ENCODE measurements around the gene MED31. TPM values are rescaled to one million over a fixed set of nuclear protein-coding genes. Genes with fewer than 3 reads are reported as not detected.
"Not testable (repeated sequence)": the region's sequence is repeated elsewhere in the genome, so short reads cannot be mapped to it uniquely, and the experiment has no call there.

Gene MED31
- total RNA-seq, 1 experiment from 2014 or later, result 17.8 TPM

DNA sequence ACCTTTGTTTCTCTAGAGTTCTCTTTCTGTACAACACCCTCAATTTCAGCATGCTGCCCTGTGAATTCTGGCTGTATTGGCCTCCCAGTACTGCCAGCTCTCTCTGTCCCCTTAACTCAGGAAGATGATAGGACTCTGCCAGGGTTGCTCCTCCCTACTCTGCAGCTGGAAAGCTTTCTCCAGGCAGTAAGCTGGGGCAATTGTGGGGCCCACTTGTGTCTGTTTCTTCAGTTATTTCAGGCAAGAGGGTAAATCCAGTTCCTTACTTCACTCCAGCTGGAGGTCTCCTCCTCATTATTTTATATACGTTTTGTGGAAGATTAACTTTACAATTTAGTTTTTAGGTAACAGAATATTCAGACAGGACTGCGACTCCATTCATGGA lies 10.1 kb upstream of the MED31 start:
- intact Hi-C loops (cut with micrococcal nuclease), result no loop called here
- no peaks in the 10 kb centered on the region for H3K36me3 Mint-ChIP-seq (ENCODE audit: insufficient read depth, unreplicated experiment)
- ChIA-PET POLR2A (interaction anchor here (1.0 kb wide), 1 partner anchor 10 kb away, joined by 3 read pairs; no protein-coding TSS in a partner anchor), CTCF (interaction anchor here (0.7 kb wide), 1 partner anchor 360 kb away, joined by 3 read pairs; no protein-coding TSS in a partner anchor)
- no peak overlapping the region for H3K4me3 Mint-ChIP-seq (ENCODE audit: unreplicated experiment)
- no TSS peak for BruUV-seq (replicated peaks)
- peaks cover 20% of the 10 kb centered on the region for H3K27me3 Mint-ChIP-seq (ENCODE audit: insufficient read depth, unreplicated experiment)
- DNase-seq (ENCODE audit: unreplicated experiment), result no peak
- H3K27ac Mint-ChIP-seq (ENCODE audit: low read depth, unreplicated experiment), result no peak overlapping the region
- H3K4me1 Mint-ChIP-seq (ENCODE audit: insufficient read depth, unreplicated experiment), result peaks cover 14% of the 10 kb centered on the region
- TF ChIP-seq CTCF (IDR thresholded peaks at IDR 0.05; ENCODE audit: unreplicated experiment), result no peak
- no peaks in the 10 kb centered on the region for H3K9me3 Mint-ChIP-seq (ENCODE audit: unreplicated experiment)

DNA sequence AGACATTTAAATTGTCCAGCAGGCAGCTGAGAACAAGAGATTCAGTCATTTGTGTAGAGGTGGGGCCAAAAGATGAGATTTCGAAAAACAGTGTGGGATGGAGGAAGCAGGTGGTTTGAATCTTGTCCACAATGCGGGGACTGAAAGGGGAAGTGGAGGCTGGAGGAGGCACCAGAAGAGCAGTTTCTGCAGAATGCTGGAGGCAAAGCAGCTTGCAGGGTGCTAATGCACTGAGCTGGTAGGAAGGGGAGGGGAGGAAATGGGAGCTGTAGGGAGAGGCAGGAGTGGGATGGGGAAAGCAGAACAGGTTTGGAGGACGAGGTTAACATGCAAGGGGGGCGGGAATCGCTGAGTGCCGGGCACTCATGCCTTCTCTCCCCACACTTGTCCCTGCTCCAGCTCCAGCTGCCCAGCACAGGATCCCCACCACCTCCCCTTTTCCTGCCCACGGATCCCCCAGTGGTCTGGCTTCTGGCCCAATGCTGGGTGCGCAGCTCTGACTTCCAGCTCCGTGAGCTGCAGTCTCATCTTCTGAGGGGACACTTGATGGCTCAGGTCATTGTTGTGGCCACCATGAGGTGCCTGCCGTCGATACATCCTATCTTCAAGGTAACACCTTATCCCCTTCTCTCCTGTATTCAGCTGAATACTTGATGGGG lies 9.5 kb upstream of the MED31 start:
- TF ChIP-seq CTCF (IDR thresholded peaks at IDR 0.05; ENCODE audit: unreplicated experiment), result no peak
- Mint-ChIP-seq H3K36me3 (ENCODE audit: insufficient read depth, unreplicated experiment) (no peaks in the 10 kb centered on the region), H3K4me1 (ENCODE audit: insufficient read depth, unreplicated experiment) (peaks cover 10% of the 10 kb centered on the region), H3K4me3 (ENCODE audit: unreplicated experiment) (no peak overlapping the region), H3K27me3 (ENCODE audit: insufficient read depth, unreplicated experiment) (peaks cover 23% of the 10 kb centered on the region), H3K27ac (ENCODE audit: low read depth, unreplicated experiment) (no peak overlapping the region), H3K9me3 (ENCODE audit: unreplicated experiment) (no peaks in the 10 kb centered on the region)
- intact Hi-C loops (cut with micrococcal nuclease), result no loop called here
- ChIA-PET POLR2A (interaction anchor here (1.0 kb wide), 1 partner anchor 10 kb away, joined by 3 read pairs; no protein-coding TSS in a partner anchor), CTCF (interaction anchor here (0.7 kb wide), 1 partner anchor 360 kb away, joined by 3 read pairs; no protein-coding TSS in a partner anchor)
- BruUV-seq (replicated peaks), result no TSS peak
- no peak for DNase-seq (ENCODE audit: unreplicated experiment)

- Mint-ChIP-seq H3K9me3 (ENCODE audit: unreplicated experiment) (no peaks in the 10 kb centered on the region), H3K36me3 (ENCODE audit: insufficient read depth, unreplicated experiment) (no peaks in the 10 kb centered on the region), H3K27me3 (ENCODE audit: insufficient read depth, unreplicated experiment) (peaks cover 26% of the 10 kb centered on the region), H3K4me3 (ENCODE audit: unreplicated experiment) (no peak overlapping the region), H3K4me1 (ENCODE audit: insufficient read depth, unreplicated experiment) (peaks cover 18% of the 10 kb centered on the region), H3K27ac (ENCODE audit: low read depth, unreplicated experiment) (no peak overlapping the region)
- BruUV-seq (replicated peaks), result no TSS peak
- ChIA-PET POLR2A (no interaction called here), CTCF (interaction anchor here (0.7 kb wide), 1 partner anchor 207 kb away, joined by 3 read pairs; no protein-coding TSS in a partner anchor)
- TF ChIP-seq CTCF (IDR thresholded peaks at IDR 0.05; ENCODE audit: unreplicated experiment), result no peak
- no peak for DNase-seq (ENCODE audit: unreplicated experiment)
- intact Hi-C loops (cut with micrococcal nuclease), result no loop called here
These were observed 8.7 kb upstream of the MED31 start for GRCh38 chr17:6660101-6660500.

DNA sequence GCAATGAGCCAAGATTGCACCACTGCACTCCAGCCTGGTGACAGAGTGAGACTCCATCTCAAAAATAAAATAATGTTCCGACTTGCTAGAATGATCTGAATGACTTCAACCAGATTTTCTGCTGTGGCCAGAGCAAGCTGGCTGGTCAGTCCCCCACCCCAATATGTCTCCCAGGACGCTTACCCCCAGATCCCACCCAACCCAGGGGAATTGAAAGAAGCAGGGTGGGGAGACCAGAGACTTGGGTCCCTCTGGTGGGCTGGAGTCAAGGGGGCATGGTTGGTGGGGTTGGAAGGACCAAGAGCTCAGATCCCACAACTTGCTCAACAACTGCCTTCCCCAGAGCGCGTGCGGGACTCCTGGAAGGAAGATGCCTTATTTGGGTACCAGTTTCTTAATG lies 7.0 kb upstream of the MED31 start:
- DNase-seq (ENCODE audit: unreplicated experiment); H3K4me3 Mint-ChIP-seq (ENCODE audit: unreplicated experiment); H3K36me3 Mint-ChIP-seq (ENCODE audit: insufficient read depth, unreplicated experiment); POLR2A ChIA-PET; H3K9me3 Mint-ChIP-seq (ENCODE audit: unreplicated experiment); intact Hi-C loops (cut with micrococcal nuclease); BruUV-seq (replicated peaks); H3K27ac Mint-ChIP-seq (ENCODE audit: low read depth, unreplicated experiment); CTCF ChIA-PET: not testable (repeated sequence)
- peaks cover 29% of the 10 kb centered on the region for H3K4me1 Mint-ChIP-seq (ENCODE audit: insufficient read depth, unreplicated experiment)
- H3K27me3 Mint-ChIP-seq (ENCODE audit: insufficient read depth, unreplicated experiment), result peaks cover 26% of the 10 kb centered on the region

All from MCF 10A (cell line).